ENCODE results near the gene CDH7. TPM values are rescaled to one million over a fixed set of nuclear protein-coding genes. Genes with fewer than 3 reads are reported as not detected.

The CDH7 gene
- total RNA-seq, 2 experiments from 2014 or later = not detected

DNA sequence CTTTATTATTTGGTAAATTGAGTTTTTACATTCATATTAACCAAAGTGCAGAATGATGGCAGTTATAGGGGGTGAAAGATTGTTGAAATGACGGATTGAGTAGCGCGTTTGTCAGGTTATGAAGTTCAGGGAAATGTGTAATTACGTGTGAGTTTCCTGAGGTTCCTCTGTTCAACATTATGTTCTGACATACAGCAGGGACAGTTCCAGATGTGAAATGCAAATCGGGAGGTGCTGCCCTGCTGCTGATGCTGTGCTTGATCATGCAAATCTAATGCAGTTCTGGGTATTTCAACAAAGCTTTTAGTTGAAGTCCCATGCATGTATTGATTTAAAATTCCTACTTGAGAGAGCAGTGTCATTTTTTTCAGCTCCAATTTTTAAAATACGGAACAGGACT lies 57.9 kb downstream of the CDH7 start:
- no peaks in the 10 kb centered on the region for H3K4me1 Mint-ChIP-seq
- H3K4me3 Mint-ChIP-seq = no peak overlapping the region
- no peaks in the 10 kb centered on the region for H3K27me3 Mint-ChIP-seq
- no peak for DNase-seq
- H3K36me3 Mint-ChIP-seq = no peaks in the 10 kb centered on the region
- H3K27ac Mint-ChIP-seq = no peak overlapping the region
- CTCF ChIA-PET = no interaction called here
- peaks cover 3% of the 10 kb centered on the region for H3K9me3 Mint-ChIP-seq (ENCODE audit: low read depth)
- ATAC-seq = no peak

DNA sequence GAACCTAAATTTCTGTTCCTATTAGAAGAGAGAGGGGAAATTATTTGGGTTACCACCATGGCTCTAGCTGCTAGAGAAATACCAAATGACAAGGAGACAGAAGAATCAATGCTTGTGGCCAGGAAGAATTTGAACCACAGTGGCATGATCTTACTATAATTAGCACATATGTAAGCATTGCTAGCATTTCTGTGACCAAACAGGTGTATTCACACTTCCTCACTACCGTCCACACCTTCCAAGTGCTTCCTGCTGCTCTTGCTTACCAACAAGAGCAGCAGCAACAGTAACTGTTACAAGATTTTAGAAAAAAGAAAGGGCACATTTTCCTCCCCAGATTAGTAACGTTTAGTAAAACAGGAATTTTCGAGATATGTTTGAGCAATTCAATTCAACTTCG lies 60.5 kb downstream of the CDH7 start:
- Mint-ChIP-seq H3K36me3 (no peaks in the 10 kb centered on the region), H3K4me3 (no peak overlapping the region), H3K27me3 (no peaks in the 10 kb centered on the region), H3K4me1 (no peaks in the 10 kb centered on the region), H3K27ac (no peak overlapping the region), H3K9me3 (ENCODE audit: low read depth) (peaks cover 3% of the 10 kb centered on the region)
- DNase-seq (no peak), ATAC-seq (no peak)
- CTCF ChIA-PET = no interaction called here

DNA sequence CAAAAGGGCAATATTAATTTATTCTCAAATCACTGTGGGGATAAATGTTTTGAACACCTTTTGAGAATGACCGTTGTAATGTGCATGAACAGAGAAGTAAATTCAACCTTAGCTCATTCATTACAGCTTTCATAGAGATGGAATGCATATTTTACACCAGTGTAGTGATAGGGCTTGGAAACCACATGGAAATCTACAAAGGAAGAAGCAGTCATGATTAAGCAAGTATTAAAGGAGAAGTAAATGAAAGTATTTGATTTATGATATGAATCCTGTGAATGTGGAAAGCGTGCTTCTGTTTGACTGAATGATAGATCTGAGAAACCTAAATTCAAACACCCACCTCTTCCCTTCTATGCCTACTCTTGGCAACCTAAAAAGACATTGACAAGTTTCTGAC lies 64.7 kb downstream of the CDH7 start:
- CTCF ChIA-PET = no interaction called here
- Mint-ChIP-seq H3K4me3 (no peak overlapping the region), H3K36me3 (no peaks in the 10 kb centered on the region), H3K4me1 (no peaks in the 10 kb centered on the region), H3K27ac (no peak overlapping the region), H3K9me3 (ENCODE audit: low read depth) (peaks cover 3% of the 10 kb centered on the region), H3K27me3 (no peaks in the 10 kb centered on the region)
- DNase-seq (no peak), ATAC-seq (no peak)

DNA sequence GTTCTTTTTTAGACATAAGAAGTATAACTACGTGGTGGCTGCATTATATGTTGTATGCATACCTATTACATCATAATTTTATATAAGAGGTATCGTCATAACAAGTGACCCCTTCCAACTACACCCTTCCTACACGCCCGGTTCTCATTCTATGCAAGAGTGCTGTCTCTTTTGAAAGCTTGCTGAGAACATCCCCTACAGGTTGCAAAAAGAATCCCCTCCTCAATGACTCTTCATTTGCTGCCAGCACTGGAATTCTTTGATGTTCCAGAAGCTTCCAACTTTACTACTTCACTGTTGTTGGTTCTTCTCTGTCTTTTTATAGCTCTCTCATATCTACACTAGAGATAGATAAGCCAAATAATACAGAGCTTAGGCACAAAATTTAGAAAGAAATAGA lies 66.4 kb downstream of the CDH7 start:
- Mint-ChIP-seq H3K4me3 (no peak overlapping the region), H3K4me1 (no peaks in the 10 kb centered on the region), H3K27ac (no peak overlapping the region), H3K9me3 (ENCODE audit: low read depth) (peaks cover 2% of the 10 kb centered on the region), H3K27me3 (no peaks in the 10 kb centered on the region), H3K36me3 (no peaks in the 10 kb centered on the region)
- ATAC-seq (no peak), DNase-seq (no peak)
- CTCF ChIA-PET = interaction anchor here (1.5 kb wide), 1 partner anchor 9 kb away, joined by 3 read pairs; no protein-coding TSS in a partner anchor

GRCh38 chr18:65821911-65822310 lies 71.1 kb downstream of the CDH7 start:
- H3K27me3 Mint-ChIP-seq = no peaks in the 10 kb centered on the region
- no peak overlapping the region for H3K4me3 Mint-ChIP-seq
- no peaks in the 10 kb centered on the region for H3K36me3 Mint-ChIP-seq
- no peak overlapping the region for H3K27ac Mint-ChIP-seq
- peaks cover 4% of the 10 kb centered on the region for H3K9me3 Mint-ChIP-seq (ENCODE audit: low read depth)
- DNase-seq = no peak
- ATAC-seq = no peak
- CTCF ChIA-PET = no interaction called here
- no peaks in the 10 kb centered on the region for H3K4me1 Mint-ChIP-seq

- H3K4me3 Mint-ChIP-seq = no peak overlapping the region
- ATAC-seq (no peak), DNase-seq (no peak)
- no peaks in the 10 kb centered on the region for H3K36me3 Mint-ChIP-seq
- CTCF ChIA-PET = no interaction called here
- H3K27me3 Mint-ChIP-seq = no peaks in the 10 kb centered on the region
- no peaks in the 10 kb centered on the region for H3K4me1 Mint-ChIP-seq
- H3K27ac Mint-ChIP-seq = no peak overlapping the region
- peaks cover 4% of the 10 kb centered on the region for H3K9me3 Mint-ChIP-seq (ENCODE audit: low read depth)
Measured at GRCh38 chr18:65822826-65823225, 72.0 kb downstream of the CDH7 start.

DNA sequence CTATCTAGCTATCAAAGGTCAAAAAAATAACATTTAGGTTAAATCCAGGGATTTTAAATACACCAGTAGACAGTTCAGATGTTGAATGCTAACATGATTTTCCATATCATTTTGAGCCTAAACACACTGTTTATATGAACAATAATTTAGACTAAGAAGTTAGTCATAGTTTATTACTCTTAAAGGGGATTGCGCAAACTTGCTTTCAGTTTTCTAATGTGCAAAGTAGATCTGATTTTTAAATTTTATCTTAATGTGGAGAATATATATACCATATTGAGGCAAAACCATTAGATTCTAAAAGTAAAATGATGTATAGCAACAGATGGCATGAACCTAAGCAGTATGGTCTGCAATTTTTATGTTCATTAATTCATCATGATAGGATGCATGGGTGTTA lies 76.6 kb downstream of the CDH7 start:
- DNase-seq = no peak
- CTCF ChIA-PET = no interaction called here
- no peak overlapping the region for H3K27ac Mint-ChIP-seq
- H3K4me1 Mint-ChIP-seq = no peaks in the 10 kb centered on the region
- no peak for ATAC-seq
- no peaks in the 10 kb centered on the region for H3K27me3 Mint-ChIP-seq
- peaks cover 6% of the 10 kb centered on the region for H3K9me3 Mint-ChIP-seq (ENCODE audit: low read depth)
- H3K4me3 Mint-ChIP-seq = no peak overlapping the region
- H3K36me3 Mint-ChIP-seq = no peaks in the 10 kb centered on the region

DNA sequence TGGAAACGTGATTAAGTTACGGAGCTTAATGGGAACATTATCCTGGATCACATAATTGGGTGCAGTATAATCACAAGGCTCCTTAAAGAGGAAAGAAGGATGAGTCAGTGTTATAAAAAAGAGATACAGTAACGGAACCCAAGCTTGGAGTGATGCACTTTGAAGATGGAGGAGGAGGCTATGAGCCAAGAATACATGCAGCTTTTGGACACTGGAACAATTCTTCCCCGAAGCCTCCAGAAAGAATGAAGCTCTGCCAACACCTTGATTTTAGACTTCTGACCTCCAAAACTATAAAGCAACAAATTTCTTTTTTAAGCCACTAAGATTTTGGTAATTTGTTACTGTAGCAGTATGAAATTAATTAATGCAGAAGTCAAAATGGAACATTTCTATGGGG lies 85.1 kb downstream of the CDH7 start:
- no peak overlapping the region for H3K27ac Mint-ChIP-seq
- H3K36me3 Mint-ChIP-seq = no peaks in the 10 kb centered on the region
- no peaks in the 10 kb centered on the region for H3K4me1 Mint-ChIP-seq
- no peaks in the 10 kb centered on the region for H3K27me3 Mint-ChIP-seq
- DNase-seq (no peak), ATAC-seq (no peak)
- no peak overlapping the region for H3K4me3 Mint-ChIP-seq
- CTCF ChIA-PET = no interaction called here
- H3K9me3 Mint-ChIP-seq (ENCODE audit: low read depth) = peaks cover 8% of the 10 kb centered on the region

DNA sequence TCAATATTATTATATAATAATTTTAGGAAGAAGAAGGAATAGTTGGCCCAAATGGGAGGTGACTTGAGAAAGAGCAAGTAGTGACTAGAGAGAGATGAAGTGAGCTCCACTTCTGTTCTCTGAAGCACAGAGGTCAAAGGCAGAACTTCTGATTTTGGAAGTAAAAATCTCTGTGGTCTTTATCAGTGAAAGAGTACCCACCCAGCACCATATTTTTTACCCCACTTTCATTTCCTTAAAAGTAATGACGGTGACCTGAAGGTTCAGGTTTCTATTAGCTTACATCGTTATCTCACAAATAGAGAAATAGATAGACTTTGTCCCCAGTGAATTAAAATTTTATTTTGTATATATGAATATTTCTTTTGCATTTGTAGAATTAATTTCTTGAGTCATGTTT lies 95.3 kb downstream of the CDH7 start:
- no peak for ATAC-seq
- CTCF ChIA-PET = no interaction called here
- H3K4me1 Mint-ChIP-seq = no peaks in the 10 kb centered on the region
- H3K9me3 Mint-ChIP-seq (ENCODE audit: low read depth) = peaks cover 5% of the 10 kb centered on the region
- no peaks in the 10 kb centered on the region for H3K27me3 Mint-ChIP-seq
- no peaks in the 10 kb centered on the region for H3K36me3 Mint-ChIP-seq
- DNase-seq = no peak
- no peak overlapping the region for H3K4me3 Mint-ChIP-seq
- H3K27ac Mint-ChIP-seq = no peak overlapping the region

- H3K4me3 Mint-ChIP-seq = no peak overlapping the region
- ATAC-seq (no peak), DNase-seq (no peak)
- H3K36me3 Mint-ChIP-seq = no peaks in the 10 kb centered on the region
- CTCF ChIA-PET = interaction anchor here (0.5 kb wide), 1 partner anchor 121 kb away, joined by 3 read pairs; no protein-coding TSS in a partner anchor
- no peak overlapping the region for H3K27ac Mint-ChIP-seq
- peaks cover 10% of the 10 kb centered on the region for H3K9me3 Mint-ChIP-seq (ENCODE audit: low read depth)
- no peaks in the 10 kb centered on the region for H3K4me1 Mint-ChIP-seq
- H3K27me3 Mint-ChIP-seq = no peaks in the 10 kb centered on the region
Measured at GRCh38 chr18:65852273-65852672, 101.5 kb downstream of the CDH7 start.

DNA sequence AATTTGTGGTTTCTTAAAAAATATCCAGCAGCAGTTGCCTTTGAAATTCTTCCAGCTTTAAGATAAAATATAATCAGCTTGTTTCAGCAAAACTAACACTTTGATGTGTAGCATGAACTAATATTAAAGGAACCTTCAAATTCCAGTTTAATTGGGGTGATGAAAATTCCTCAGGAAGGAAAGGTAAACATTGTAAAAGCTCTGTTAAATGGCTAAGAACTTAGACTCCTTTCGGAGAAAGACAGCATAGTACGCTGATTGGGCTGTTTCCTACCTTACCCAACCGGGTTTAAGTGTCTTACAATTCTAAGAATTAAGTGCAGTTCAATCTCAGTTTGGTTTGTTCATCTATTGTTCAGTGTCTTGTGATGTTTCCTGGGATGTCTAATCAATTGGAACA lies 108.3 kb downstream of the CDH7 start:
- Mint-ChIP-seq H3K4me1 (no peaks in the 10 kb centered on the region), H3K4me3 (no peak overlapping the region), H3K36me3 (no peaks in the 10 kb centered on the region), H3K27me3 (no peaks in the 10 kb centered on the region), H3K27ac (no peak overlapping the region), H3K9me3 (ENCODE audit: low read depth) (peaks cover 4% of the 10 kb centered on the region)
- CTCF ChIA-PET = no interaction called here
- DNase-seq = no peak
- ATAC-seq = no peak

GRCh38 chr18:65869527-65869926 lies 118.7 kb downstream of the CDH7 start:
- peaks cover 6% of the 10 kb centered on the region for H3K9me3 Mint-ChIP-seq (ENCODE audit: low read depth)
- no peak for ATAC-seq

GRCh38 chr18:65876310-65876709 lies 125.5 kb downstream of the CDH7 start:
- Mint-ChIP-seq H3K4me3 (no peak overlapping the region), H3K4me1 (no peaks in the 10 kb centered on the region), H3K36me3 (no peaks in the 10 kb centered on the region), H3K27me3 (no peaks in the 10 kb centered on the region), H3K9me3 (ENCODE audit: low read depth) (peaks cover 10% of the 10 kb centered on the region), H3K27ac (no peak overlapping the region)
- DNase-seq = no peak
- CTCF ChIA-PET = no interaction called here
- no peak for ATAC-seq

More at GRCh38 chr18:65869527-65869926, 118.7 kb downstream of the CDH7 start:
- DNase-seq = no peak
- CTCF ChIA-PET = no interaction called here
- Mint-ChIP-seq H3K4me3 (no peak overlapping the region), H3K27me3 (no peaks in the 10 kb centered on the region), H3K4me1 (no peaks in the 10 kb centered on the region), H3K36me3 (no peaks in the 10 kb centered on the region), H3K27ac (no peak overlapping the region)

GRCh38 chr18:65897292-65897691 lies 146.5 kb downstream of the CDH7 start:
- CTCF ChIA-PET = no interaction called here
- Mint-ChIP-seq H3K4me3 (no peak overlapping the region), H3K27ac (no peak overlapping the region), H3K36me3 (no peaks in the 10 kb centered on the region), H3K9me3 (ENCODE audit: low read depth) (peaks cover 10% of the 10 kb centered on the region), H3K27me3 (no peaks in the 10 kb centered on the region), H3K4me1 (no peaks in the 10 kb centered on the region)
- ATAC-seq (no peak), DNase-seq (no peak)

DNA sequence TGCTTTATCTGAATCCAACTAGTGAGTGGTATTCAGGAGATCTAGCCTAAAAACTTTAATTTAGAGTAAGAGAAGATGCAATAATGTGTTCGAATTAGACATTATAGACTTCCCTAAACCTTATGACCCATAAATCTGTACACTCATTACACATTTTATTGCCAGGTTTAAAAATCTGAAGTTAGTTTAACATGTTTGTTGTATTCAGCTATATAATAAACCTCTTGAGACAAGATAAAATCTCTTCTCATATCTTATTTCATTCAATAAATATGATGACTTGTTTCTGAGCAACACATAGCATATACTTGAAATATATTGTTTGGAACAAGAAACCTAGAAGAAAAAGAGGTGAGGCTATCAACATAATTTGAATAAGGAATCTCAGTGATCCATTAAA lies 150.7 kb downstream of the CDH7 start:
- no peak overlapping the region for H3K27ac Mint-ChIP-seq
- H3K9me3 Mint-ChIP-seq (ENCODE audit: low read depth) = peaks cover 9% of the 10 kb centered on the region
- no peak overlapping the region for H3K4me3 Mint-ChIP-seq
- H3K4me1 Mint-ChIP-seq = no peaks in the 10 kb centered on the region
- ATAC-seq = no peak
- no peaks in the 10 kb centered on the region for H3K27me3 Mint-ChIP-seq
- no peak for DNase-seq
- CTCF ChIA-PET = no interaction called here
- H3K36me3 Mint-ChIP-seq = no peaks in the 10 kb centered on the region

All from activated CD8-positive, alpha-beta memory T cell treated with anti-CD3 and anti-CD28 coated beads, Interleukin-2, amount 10 ng/mL, durations not matched to agents 7 days and 5 days (primary cell).